H9 (cell line): ENCODE measurements around the gene PHAF1. TPM values are rescaled to one million over a fixed set of nuclear protein-coding genes. Genes with fewer than 3 reads are reported as not detected.

Source experiments
- DNase-seq: peaks from one replicate; pipeline ENCODE4 v3.0.0-alpha.2; 2017
- H2AFZ ChIP-seq: one replicate; pipeline ENCODE4 v1.6.1; 2013; ENCODE audit warnings: mild to moderate bottlenecking, low read length, control low read depth, moderate library complexity
- H2AK5ac ChIP-seq: 2 replicates; pipeline ENCODE4 v1.6.1; 2013; ENCODE audit warnings: low read length, control low read depth, mixed read lengths; ENCODE audit not compliant: insufficient read length
- H2BK120ac ChIP-seq: one replicate; pipeline ENCODE4 v1.6.1; 2013; ENCODE audit warnings: low read depth, mild to moderate bottlenecking, low read length, control low read depth, inconsistent platforms; ENCODE audit not compliant: poor library complexity, severe bottlenecking
- H2BK12ac ChIP-seq: 2 replicates; pipeline ENCODE4 v1.6.1; 2013; ENCODE audit warnings: low read length, control low read depth, mixed read lengths, low read depth; ENCODE audit not compliant: insufficient read length
- H2BK15ac ChIP-seq: 2 replicates; pipeline ENCODE4 v1.6.1; 2013; ENCODE audit warnings: low read depth, low read length, control low read depth
- H2BK20ac ChIP-seq: one replicate; pipeline ENCODE4 v1.6.1; 2013; ENCODE audit warnings: low read depth, mild to moderate bottlenecking, low read length, control low read depth, inconsistent platforms; ENCODE audit not compliant: poor library complexity, severe bottlenecking
- H2BK5ac ChIP-seq: 2 replicates; pipeline ENCODE4 v1.6.1; 2013; ENCODE audit warnings: low read length, control low read depth, mixed read lengths; ENCODE audit not compliant: insufficient read length
- H3K14ac ChIP-seq: 2 replicates; pipeline ENCODE4 v1.6.1; 2013; ENCODE audit warnings: low read length, control low read depth; ENCODE audit not compliant: insufficient read depth
- H3K18ac ChIP-seq: 2 replicates; pipeline ENCODE4 v1.6.1; 2013; ENCODE audit warnings: low read depth, mild to moderate bottlenecking, mixed read lengths, low read length, control low read depth; ENCODE audit not compliant: insufficient read length
- H3K23ac ChIP-seq: 2 replicates; pipeline ENCODE4 v1.6.1; 2013; ENCODE audit warnings: low read length, control low read depth, mixed read lengths, low read depth; ENCODE audit not compliant: insufficient read length
- H3K23me2 ChIP-seq: 2 replicates; pipeline ENCODE4 v1.6.1; 2013; ENCODE audit warnings: low read depth, mild to moderate bottlenecking, mixed read lengths, low read length, control low read depth; ENCODE audit not compliant: insufficient read length, poor library complexity, severe bottlenecking
- H3K27ac ChIP-seq: 2 replicates; pipeline ENCODE4 v1.5.1; 2013; ENCODE audit warnings: low read length, control low read depth, mixed read lengths, low read depth; ENCODE audit not compliant: insufficient read length
- H3K27me3 ChIP-seq: 2 replicates; pipeline ENCODE4 v1.6.1; 2013; ENCODE audit warnings: low read length, control low read depth, inconsistent platforms; ENCODE audit not compliant: insufficient read depth
- H3K4ac ChIP-seq: 2 replicates; pipeline ENCODE4 v1.6.1; 2013; ENCODE audit warnings: low read depth, mild to moderate bottlenecking, control low read depth, inconsistent platforms, low read length, moderate library complexity
- H3K4me1 ChIP-seq: 2 replicates; pipeline ENCODE4 v1.6.1; 2013; ENCODE audit warnings: low read length, control low read depth, inconsistent platforms; ENCODE audit not compliant: insufficient read depth
- H3K4me2 ChIP-seq: 2 replicates; pipeline ENCODE4 v1.6.1; 2013; ENCODE audit warnings: low read length, control low read depth, mixed read lengths; ENCODE audit not compliant: insufficient read length, insufficient read depth
- H3K56ac ChIP-seq: 2 replicates; pipeline ENCODE4 v1.6.1; 2013; ENCODE audit warnings: low read depth, mild to moderate bottlenecking, mixed read lengths, low read length, control low read depth; ENCODE audit not compliant: insufficient read length
- H3K79me1 ChIP-seq: 2 replicates; pipeline ENCODE4 v1.6.1; 2013; ENCODE audit warnings: low read depth, mild to moderate bottlenecking, moderate library complexity, low read length, control low read depth, inconsistent platforms; ENCODE audit not compliant: insufficient read depth, poor library complexity, severe bottlenecking
- H3K79me2 ChIP-seq: 2 replicates; pipeline ENCODE4 v1.6.1; 2013; ENCODE audit warnings: low read length, control low read depth, inconsistent platforms; ENCODE audit not compliant: insufficient read depth
- H3K9ac ChIP-seq: 2 replicates; pipeline ENCODE4 v1.6.1; 2013; ENCODE audit warnings: low read length, control low read depth, mixed read lengths; ENCODE audit not compliant: insufficient read length; ENCODE audit errors: extremely low read depth
- H3K9me3 ChIP-seq: one replicate; pipeline ENCODE4 v1.6.1; 2013; ENCODE audit warnings: low read depth, low read length, inconsistent platforms; ENCODE audit not compliant: control insufficient read depth
- H3T11ph ChIP-seq: one replicate; pipeline ENCODE4 v1.6.1; 2013; ENCODE audit warnings: mild to moderate bottlenecking, low read length, control low read depth, inconsistent platforms
- H4K20me1 ChIP-seq: one replicate; pipeline ENCODE4 v1.6.1; 2013; ENCODE audit not compliant: control insufficient read depth, insufficient read length, insufficient read depth
- H4K5ac ChIP-seq: 2 replicates; pipeline ENCODE4 v1.6.1; 2013; ENCODE audit warnings: low read depth, mild to moderate bottlenecking, mixed read lengths, low read length, control low read depth; ENCODE audit not compliant: insufficient read length
- H4K8ac ChIP-seq: replicated peaks from 2 replicates; pipeline ENCODE4 v1.6.1; 2013; ENCODE audit warnings: low read length, control low read depth, mixed read lengths, low read depth; ENCODE audit not compliant: insufficient read length
- H4K91ac ChIP-seq: 2 replicates; pipeline ENCODE4 v1.6.1; 2013; ENCODE audit warnings: low read depth, mild to moderate bottlenecking, moderate library complexity, mixed read lengths, low read length, control low read depth; ENCODE audit not compliant: insufficient read length
- H3K27ac Mint-ChIP-seq, 3 experiments: 2 replicates in 2 of 3; 3 replicates in 1 of 3; pipeline ENCODE4 v1.8.0; 2020 to 2021; ENCODE audit warnings: mixed read lengths in 3 of 3, mild to moderate bottlenecking in 1 of 3, moderate library complexity in 1 of 3
- H3K27me3 Mint-ChIP-seq: 2 replicates; pipeline ENCODE4 v1.8.0; 2021; ENCODE audit warnings: low read depth, mild to moderate bottlenecking, moderate library complexity, mixed read lengths
- H3K36me3 Mint-ChIP-seq, 3 experiments: 2 replicates in 2 of 3; 3 replicates in 1 of 3; pipeline ENCODE4 v1.8.0; 2020 to 2021; ENCODE audit warnings: low read depth in 3 of 3, mixed read lengths in 3 of 3; ENCODE audit not compliant: insufficient read depth in 1 of 3
- H3K4me1 Mint-ChIP-seq, 2 experiments: 2 replicates each; pipeline ENCODE4 v1.8.0; 2020; ENCODE audit warnings: mixed read lengths in 2 of 2
- H3K4me3 Mint-ChIP-seq, 2 experiments: 2 replicates in 1 of 2; 3 replicates in 1 of 2; pipeline ENCODE4 v1.8.0; 2020 to 2021; ENCODE audit warnings: mild to moderate bottlenecking in 2 of 2, mixed read lengths in 2 of 2, moderate library complexity in 1 of 2
- H3K9me3 Mint-ChIP-seq, 2 experiments: 2 replicates in 1 of 2; 3 replicates in 1 of 2; pipeline ENCODE4 v1.8.0; 2020; ENCODE audit warnings: mild to moderate bottlenecking in 2 of 2, mixed read lengths in 2 of 2, moderate library complexity in 1 of 2
- CTCF ChIP-seq: fragments of 200-600 bp; sonication (generic); conservative IDR thresholded peaks from 3 replicates; pipeline ENCODE4 v1.8.0; 2021; ENCODE audit warnings: antibody characterized with exemption, mild to moderate bottlenecking
- WGBS: extraction: QIAGEN DNeasy Blood & Tissue Kit; methylation state at CpG from one replicate; pipeline ENCODE4 v1.1.7; 2013; ENCODE audit warnings: missing lambda C conversion rate, low lambda C conversion rate, mixed read lengths; ENCODE audit not compliant: insufficient read length; ENCODE audit errors: extremely low coverage; 5-methylcytosine and 5-hydroxymethylcytosine counted together
- total RNA-seq: library from RNA; stranded (reverse); gene quantifications from 2 replicates; pipeline ENCODE4 v1.2.1, GENCODE V29; 2021

PHAF1 gene
- total RNA-seq, 1 experiment from 2014 or later, result 18.8 TPM

- WGBS, result no CpG with 5 or more reads among the region's 4 CpGs
Measured at GRCh38 chr16:67147437-67148140, 37.8 kb downstream of the PHAF1 start.

More at GRCh38 chr16:67147437-67148140, 37.8 kb downstream of the PHAF1 start:
- no peak overlapping the region for H3K18ac ChIP-seq
- H3K4me2 ChIP-seq, result no peak overlapping the region
- H3K4me1 Mint-ChIP-seq, result peaks cover 10 to 14% of the 10 kb centered on the region in 2 experiments
- H2AK5ac ChIP-seq, result no peak overlapping the region
- H3K23ac ChIP-seq, result no peak overlapping the region
- no peaks in the 10 kb centered on the region for H3K79me2 ChIP-seq
- H3K36me3 Mint-ChIP-seq, result peaks cover 13 to 59% (median 59%) of the 10 kb centered on the region in 3 experiments
- peaks cover 17% of the 10 kb centered on the region for H3K27me3 Mint-ChIP-seq
- no peak overlapping the region for H3K4me3 Mint-ChIP-seq
- H4K5ac ChIP-seq, result no peak overlapping the region
- no peak overlapping the region for H2BK12ac ChIP-seq
- peaks cover 0 to 3% of the 10 kb centered on the region in 2 experiments; a peak in 2 of 5 replicates for H3K9me3 Mint-ChIP-seq
- H3K14ac ChIP-seq, result no peak overlapping the region
- H3K27ac ChIP-seq, result no peak overlapping the region
- peaks cover 5% of the 10 kb centered on the region for H3K23me2 ChIP-seq
- H2BK5ac ChIP-seq, result no peak overlapping the region
- no peak overlapping the region for H4K8ac ChIP-seq
- H2BK120ac ChIP-seq, result no peak overlapping the region
- no peaks in the 10 kb centered on the region for H3K79me1 ChIP-seq
- no peak for DNase-seq
- no peak overlapping the region for H3T11ph ChIP-seq
- H3K27me3 ChIP-seq, result peaks cover 6% of the 10 kb centered on the region; the same call in 1 of the 2 replicates
- no peak overlapping the region for H3K9ac ChIP-seq
- no peak overlapping the region for H3K4ac ChIP-seq
- no peak overlapping the region for H2BK20ac ChIP-seq
- H4K91ac ChIP-seq, result no peak overlapping the region
- no peak for TF ChIP-seq CTCF
- peak overlapping the region in 1 of 3 experiments; percentile 8; a peak in 1 of 7 replicates for H3K27ac Mint-ChIP-seq
- H3K4me1 ChIP-seq, result no peaks in the 10 kb centered on the region
- H3K9me3 ChIP-seq, result no peaks in the 10 kb centered on the region
- no peaks in the 10 kb centered on the region for H4K20me1 ChIP-seq
- H2BK15ac ChIP-seq, result no peak overlapping the region
- no peak overlapping the region for H3K56ac ChIP-seq
- H2AFZ ChIP-seq, result no peak overlapping the region
